Measurements from ENCODE around the gene USH2A.

Gene USH2A

GRCh38 chr1:215718575-215719287 lies 704.5 kb downstream of the USH2A start:
- no peak for DNase-seq (ENCODE audit: low read depth, low spot score)

GRCh38 chr1:215717677-215718426 lies 705.4 kb downstream of the USH2A start:
- no peak for DNase-seq (ENCODE audit: low read depth, low spot score)

GRCh38 chr1:215710899-215711225 lies 712.4 kb downstream of the USH2A start:
- no peak for DNase-seq (ENCODE audit: low read depth, low spot score)

GRCh38 chr1:215710036-215710898 lies 713.0 kb downstream of the USH2A start:
- no peak for DNase-seq (ENCODE audit: low read depth, low spot score)

- DNase-seq (ENCODE audit: low read depth, low spot score) = no peak
These were observed 719.0 kb downstream of the USH2A start for GRCh38 chr1:215704089-215704860.

GRCh38 chr1:215682232-215682631 lies 741.0 kb downstream of the USH2A start:
- no peak for DNase-seq (ENCODE audit: low read depth, low spot score)

GRCh38 chr1:215681041-215681440 lies 742.2 kb downstream of the USH2A start:
- DNase-seq (ENCODE audit: low read depth, low spot score) = no peak

GRCh38 chr1:215679231-215679630 lies 744.0 kb downstream of the USH2A start:
- no peak for DNase-seq (ENCODE audit: low read depth, low spot score)

GRCh38 chr1:215677112-215677511 lies 746.1 kb downstream of the USH2A start:
- no peak for DNase-seq (ENCODE audit: low read depth, low spot score)

- DNase-seq (ENCODE audit: low read depth, low spot score) = no peak
These were observed 749.3 kb downstream of the USH2A start for GRCh38 chr1:215673943-215674342.

- DNase-seq (ENCODE audit: low read depth, low spot score) = no peak
These were observed 750.8 kb downstream of the USH2A start for GRCh38 chr1:215672482-215672881.

- DNase-seq (ENCODE audit: low read depth, low spot score) = no peak
These were observed 753.3 kb downstream of the USH2A start for GRCh38 chr1:215669806-215670491.

GRCh38 chr1:215667761-215668160 lies 755.5 kb downstream of the USH2A start:
- DNase-seq (ENCODE audit: low read depth, low spot score) = no peak

GRCh38 chr1:215665215-215665614 lies 758.0 kb downstream of the USH2A start:
- no peak for DNase-seq (ENCODE audit: low read depth, low spot score)

- DNase-seq (ENCODE audit: low read depth, low spot score) = no peak
These were observed 762.2 kb downstream of the USH2A start for GRCh38 chr1:215661033-215661432.

GRCh38 chr1:215660259-215660658 lies 763.0 kb downstream of the USH2A start:
- DNase-seq (ENCODE audit: low read depth, low spot score) = no peak

- no peak for DNase-seq (ENCODE audit: low read depth, low spot score)
These were observed 766.2 kb downstream of the USH2A start for GRCh38 chr1:215657047-215657446.

- DNase-seq (ENCODE audit: low read depth, low spot score) = no peak
These were observed 770.9 kb downstream of the USH2A start for GRCh38 chr1:215652371-215652770.

GRCh38 chr1:215651867-215652266 lies 771.4 kb downstream of the USH2A start:
- DNase-seq (ENCODE audit: low read depth, low spot score) = no peak

- no peak for DNase-seq (ENCODE audit: low read depth, low spot score)
These were observed 772.6 kb downstream of the USH2A start for GRCh38 chr1:215650446-215651149.
